H1 (cell line): ENCODE measurements around the gene INHA. TPM values are rescaled to one million over a fixed set of nuclear protein-coding genes. Genes with fewer than 3 reads are reported as not detected.

ENCODE experiments used
- CTCF ChIA-PET: fragments of 300-600 bp; sonication (Branson Sonifier 250); formaldehyde crosslinking; loops from one replicate; lab custom pipeline; 2021; ENCODE audit not compliant: partially characterized antibody; lab: Charles Lee
- POLR2A ChIA-PET: fragments of 300-600 bp; sonication (Branson Sonifier 250); formaldehyde crosslinking; loops from one replicate; lab custom pipeline; 2021; ENCODE audit warnings: inconsistent platforms; ENCODE audit not compliant: partially characterized antibody; lab: Charles Lee
- DNase-seq, 2 experiments: peaks; one replicate each; pipeline versions ENCODE4 v3.0.0 to v3.0.0-alpha.2; 2010 to 2022; ENCODE audit warnings: low spot score in 2 of 2, low read depth in 1 of 2, mixed read lengths in 1 of 2
- FAIRE-seq: peaks from 2 replicates; lab custom pipeline; 2011; peaks lifted over from hg19 to GRCh38; lab: Jason Lieb, UNC
- H2AFZ ChIP-seq: 2 replicates; pipeline ENCODE4 v1.8.1; 2012; ENCODE audit warnings: low read length, inconsistent platforms
- H2AK5ac ChIP-seq: 2 replicates; pipeline ENCODE4 v1.6.1; 2013; ENCODE audit warnings: low read depth, low read length
- H2BK120ac ChIP-seq: replicated peaks from 2 replicates; pipeline ENCODE3; 2013; ENCODE audit warnings: low read depth, low read length, inconsistent platforms
- H2BK12ac ChIP-seq: 2 replicates; pipeline ENCODE4 v1.6.1; 2013; ENCODE audit warnings: low read depth, low read length
- H2BK15ac ChIP-seq: 2 replicates; pipeline ENCODE4 v1.6.1; 2013; ENCODE audit warnings: low read length
- H2BK20ac ChIP-seq: 2 replicates; pipeline ENCODE4 v1.6.1; 2013; ENCODE audit warnings: low read length
- H2BK5ac ChIP-seq: 2 replicates; pipeline ENCODE4 v1.6.1; 2013; ENCODE audit warnings: low read depth, low read length
- H3K14ac ChIP-seq: 2 replicates; pipeline ENCODE4 v1.6.1; 2013; ENCODE audit warnings: inconsistent platforms; ENCODE audit not compliant: insufficient read length
- H3K18ac ChIP-seq: 2 replicates; pipeline ENCODE4 v1.6.1; 2013; ENCODE audit warnings: low read length; ENCODE audit errors: extremely low read depth
- H3K23ac ChIP-seq: 2 replicates; pipeline ENCODE4 v1.6.1; 2013; ENCODE audit warnings: inconsistent platforms; ENCODE audit not compliant: insufficient read length
- H3K23me2 ChIP-seq: 2 replicates; pipeline ENCODE4 v1.6.1; 2013; ENCODE audit warnings: low read depth, low read length
- H3K27ac ChIP-seq: 2 replicates; pipeline ENCODE4 v1.6.1; 2011; ENCODE audit warnings: low read depth, low read length, inconsistent platforms
- H3K27me3 ChIP-seq, 4 experiments: replicated peaks in 1 of 4; 1 replicate in 1 of 4; 2 replicates in 3 of 4; pipeline versions ENCODE4 v1.6.1 to v1.8.1; 2011 to 2013; ENCODE audit warnings: low read length in 3 of 4, mild to moderate bottlenecking in 3 of 4, inconsistent platforms in 2 of 4, mixed read lengths in 2 of 4, moderate library complexity in 1 of 4; ENCODE audit not compliant: control insufficient read depth in 3 of 4, insufficient read depth in 3 of 4; ENCODE audit errors: extremely low read depth in 1 of 4
- H3K36me3 ChIP-seq, 4 experiments: 2 replicates each; pipeline versions ENCODE4 v1.6.1 to v1.8.1; 2011 to 2013; ENCODE audit warnings: mild to moderate bottlenecking in 4 of 4, low read length in 3 of 4, moderate library complexity in 2 of 4, control low read depth in 1 of 4, inconsistent platforms in 1 of 4; ENCODE audit not compliant: insufficient read depth in 4 of 4, control insufficient read depth in 2 of 4
- H3K4ac ChIP-seq: replicated peaks from 2 replicates; pipeline ENCODE3; 2013; ENCODE audit warnings: low read length, low read depth, mixed read lengths, inconsistent platforms; ENCODE audit not compliant: insufficient read length
- H3K4me1 ChIP-seq, 4 experiments: replicated peaks in 1 of 4; 1 replicate in 1 of 4; 2 replicates in 3 of 4; pipeline versions ENCODE4 v1.6.1 to v1.8.1; 2011 to 2013; ENCODE audit warnings: low read length in 3 of 4, inconsistent platforms in 2 of 4, mixed read lengths in 1 of 4; ENCODE audit not compliant: insufficient read depth in 4 of 4, control insufficient read depth in 3 of 4
- H3K4me2 ChIP-seq, 2 experiments: 2 replicates each; pipeline versions ENCODE4 v1.6.1 to v1.8.1; 2011 to 2013; ENCODE audit warnings: low read depth in 2 of 2, low read length in 2 of 2, control low read depth in 1 of 2, inconsistent platforms in 1 of 2, mild to moderate bottlenecking in 1 of 2; ENCODE audit not compliant: insufficient read depth in 1 of 2
- H3K4me3 ChIP-seq, 4 experiments: fragments of 200-600, 300-600 bp in 1 of 4; sonication (generic), shearing (Covaris generic), sonication (Bioruptor Twin) in 1 of 4; 2 replicates each; pipeline versions ENCODE4 v1.5.1 to v1.8.1; 2011 to 2016; ENCODE audit warnings: low read length in 4 of 4, low read depth in 3 of 4, control low read depth in 2 of 4, inconsistent platforms in 2 of 4, mild to moderate bottlenecking in 2 of 4, mixed read lengths in 1 of 4, moderate library complexity in 1 of 4; ENCODE audit not compliant: insufficient read depth in 2 of 4; ENCODE audit errors: extremely low read depth in 1 of 4
- H3K56ac ChIP-seq: replicated peaks from 2 replicates; pipeline ENCODE3; 2013; ENCODE audit warnings: low read depth, mild to moderate bottlenecking, mixed read lengths, low read length, inconsistent platforms; ENCODE audit not compliant: insufficient read length
- H3K79me1 ChIP-seq: 2 replicates; pipeline ENCODE4 v1.6.1; 2013; ENCODE audit warnings: low read depth, low read length, control low read depth
- H3K79me2 ChIP-seq, 2 experiments: 2 replicates each; pipeline versions ENCODE4 v1.6.1 to v1.8.1; 2012 to 2013; ENCODE audit warnings: low read length in 2 of 2, mild to moderate bottlenecking in 2 of 2, inconsistent platforms in 1 of 2; ENCODE audit not compliant: insufficient read depth in 2 of 2, control insufficient read depth in 1 of 2
- H3K9ac ChIP-seq, 4 experiments: replicated peaks in 1 of 4; 1 replicate in 1 of 4; 2 replicates in 3 of 4; pipeline versions ENCODE4 v1.6.1 to v1.8.1; 2011 to 2013; ENCODE audit warnings: low read depth in 3 of 4, low read length in 3 of 4, control low read depth in 2 of 4, mild to moderate bottlenecking in 2 of 4, moderate library complexity in 2 of 4, inconsistent platforms in 1 of 4; ENCODE audit errors: extremely low read depth in 1 of 4
- H3K9me3 ChIP-seq, 2 experiments: 2 replicates each; pipeline versions ENCODE4 v1.6.1 to v1.8.1; 2012 to 2013; ENCODE audit warnings: mild to moderate bottlenecking in 2 of 2, moderate library complexity in 2 of 2, control low read depth in 1 of 2, inconsistent platforms in 1 of 2, low read depth in 1 of 2, low read length in 1 of 2, mixed read lengths in 1 of 2; ENCODE audit not compliant: insufficient read depth in 2 of 2
- H4K20me1 ChIP-seq, 2 experiments: replicated peaks in 1 of 2; 2 replicates each; pipeline versions ENCODE3 to v1.8.1; 2011 to 2013; ENCODE audit warnings: inconsistent platforms in 2 of 2, low read length in 2 of 2, mild to moderate bottlenecking in 1 of 2; ENCODE audit not compliant: insufficient read depth in 2 of 2, control insufficient read depth in 1 of 2
- H4K5ac ChIP-seq: 2 replicates; pipeline ENCODE4 v1.6.1; 2013; ENCODE audit warnings: low read length, low read depth, mixed read lengths, inconsistent platforms; ENCODE audit not compliant: insufficient read length
- H4K8ac ChIP-seq: 2 replicates; pipeline ENCODE4 v1.8.0; 2013; ENCODE audit warnings: mild to moderate bottlenecking, moderate library complexity, low read length, inconsistent platforms; ENCODE audit not compliant: insufficient read depth; ENCODE audit errors: extremely low read depth
- H4K91ac ChIP-seq: replicated peaks from 2 replicates; pipeline ENCODE3; 2013; ENCODE audit warnings: low read length, mixed read lengths, inconsistent platforms; ENCODE audit not compliant: insufficient read length
- CBX5 ChIP-seq: fragments of 300-800, 300-1000 bp; sonication (generic); IDR thresholded peaks from 2 replicates; pipeline ENCODE4 v1.7.1; 2016; ENCODE audit warnings: antibody characterized with exemption, low read length, low read depth
- FOSL1 ChIP-seq: IDR thresholded peaks from 2 replicates; pipeline ENCODE4 v1.6.1; 2011; ENCODE audit warnings: mild to moderate bottlenecking, low read depth, low read length, moderate library complexity; ENCODE audit not compliant: insufficient read depth
- MAX ChIP-seq: IDR thresholded peaks from 2 replicates; pipeline ENCODE4 v1.6.1; 2012; ENCODE audit warnings: inconsistent platforms
- PHF8 ChIP-seq: fragments of 200-600 bp; sonication (generic); conservative IDR thresholded peaks from 2 replicates; pipeline ENCODE4 v1.7.1; 2012; ENCODE audit warnings: low read depth, mild to moderate bottlenecking, inconsistent platforms, low read length, moderate library complexity
- POLR2AphosphoS5 ChIP-seq: IDR thresholded peaks from 2 replicates; pipeline ENCODE4 v1.6.1; 2011; ENCODE audit warnings: low read depth, low read length
- POU5F1 ChIP-seq: IDR thresholded peaks from 2 replicates; pipeline ENCODE4 v1.6.1; 2011; ENCODE audit warnings: low read depth, mild to moderate bottlenecking, low read length, moderate library complexity
- RAD21 ChIP-seq, 2 experiments: IDR thresholded peaks in 1 of 2; conservative IDR thresholded peaks in 1 of 2; 2 replicates each; pipeline ENCODE4 v1.6.1; 2011; ENCODE audit warnings: low read depth in 2 of 2, low read length in 2 of 2, improper control_type of control experiment in 1 of 2, inconsistent platforms in 1 of 2, mild to moderate bottlenecking in 1 of 2, moderate library complexity in 1 of 2
- WGBS, 2 experiments: shearing (Covaris generic) in 1 of 2; methylation state at CpG; one replicate each; pipeline versions ENCODE4 v1.1.6 to v1.1.7; 2013 to 2015; ENCODE audit warnings: low lambda C conversion rate in 2 of 2, mixed read lengths in 2 of 2, inconsistent platforms in 1 of 2, low coverage in 1 of 2, missing lambda C conversion rate in 1 of 2; ENCODE audit not compliant: insufficient replicate concordance in 2 of 2, insufficient coverage in 1 of 2, insufficient read length in 1 of 2; ENCODE audit errors: extremely low coverage in 1 of 2, missing lambda C conversion rate in 1 of 2; 5-methylcytosine and 5-hydroxymethylcytosine counted together
- polyA plus RNA-seq, 7 experiments: library from polyadenylated mRNA; depleted of rRNA in 3 of 7; stranded (reverse) in 5 of 7; unstranded in 2 of 7; fragments of >200 nt in 5 of 7; fragments of 200-250 nt in 2 of 7; gene quantifications; 1 replicate in 5 of 7; 2 replicates in 1 of 7; 4 replicates in 1 of 7; pipeline versions ENCODE4 v1.2.1 to v1.2.3, GENCODE V29; 2011 to 2013; ENCODE audit warnings: missing spikeins in 2 of 7, mixed read lengths in 2 of 7
- total RNA-seq: library from RNA; stranded (reverse); fragmentation: NEBNext Ultra II Directional; extraction: Animal tissue kit (Norgen Biotek cat#: 25700); gene quantifications from 2 replicates; pipeline ENCODE4 v1.2.1, GENCODE V29; 2021

Gene INHA
- total and polyA plus RNA-seq, 2 of the 8 experiments (the other 6 are each of a cell fraction or from before 2014, with no cell fraction given) = 0.65 to 2.7 TPM

- H2BK15ac ChIP-seq = peak overlapping the region; percentile 83; the same call in 1 of the 2 replicates
- POLR2A ChIA-PET = interaction anchor here (0.6 to 17.5 kb wide), 17 partner anchors 9 to 139 kb away, joined by 3 to 293 read pairs (median 5); partner anchors contain the start of genes CHPF, INHA, OBSL1 and STK11IP
- no peak for FAIRE-seq
Observed at GRCh38 chr2:219562049-219563020, 9.8 kb upstream of the INHA start.

More at GRCh38 chr2:219562049-219563020, 9.8 kb upstream of the INHA start:
- peaks cover 0 to 4% of the 10 kb centered on the region in 2 experiments; a peak in 1 of 4 replicates for H3K79me2 ChIP-seq
- peak overlapping the region; percentile 41 for H3K4ac ChIP-seq
- H3K27me3 ChIP-seq = no peaks in the 10 kb centered on the region
- no peak for TF ChIP-seq PHF8
- TF ChIP-seq CBX5 = no peak
- TF ChIP-seq FOSL1 = no peak
- no peak for TF ChIP-seq RAD21 (IDR thresholded peaks at IDR 0.05 in 1 of 2, conservative IDR thresholded peaks at IDR 0.05 in 1 of 2; ENCODE audit: low read depth in 2 of 2, low read length in 2 of 2)
- peak; percentile 24; the same call in 1 of the 2 replicates for TF ChIP-seq MAX
- TF ChIP-seq POLR2AphosphoS5 = peak; percentile 33; the same call in 1 of the 2 replicates
- no peak for TF ChIP-seq POU5F1
- H2AK5ac ChIP-seq = peak overlapping the region; percentile 92
- H3K36me3 ChIP-seq = peaks cover 0 to 41% (median 11%) of the 10 kb centered on the region in 4 experiments; a peak in 6 of 8 replicates
- H3K27ac ChIP-seq = no peak overlapping the region
- peak overlapping the region; percentile 64; the same call in 1 of the 2 replicates for H2BK20ac ChIP-seq
- H3K14ac ChIP-seq = no peak overlapping the region
- no peak overlapping the region for H4K91ac ChIP-seq
- H3K4me2 ChIP-seq = peak overlapping the region in 1 of 2 experiments; percentile 14; a peak in 2 of 4 replicates
- peak overlapping the region; percentile 100 for H2BK12ac ChIP-seq
- H2BK5ac ChIP-seq = peak overlapping the region; percentile 97
- no peak overlapping the region for H3K23ac ChIP-seq
- no peak overlapping the region for H2BK120ac ChIP-seq
- H3K4me1 ChIP-seq = peaks cover 6 to 60% (median 49%) of the 10 kb centered on the region in 4 experiments
- 0 out of 2 replicates have a peak, but pooled peaks cover 2% of the 10 kb centered on the region for H3K79me1 ChIP-seq
- H3K9me3 ChIP-seq = no peaks in the 10 kb centered on the region; a peak in 1 of 4 replicates
- peak overlapping the region; percentile 43; the same call in 1 of the 2 replicates for H3K18ac ChIP-seq
- CTCF ChIA-PET = interaction anchor here (1.0 to 19.7 kb wide), 14 partner anchors 12 to 158 kb away, joined by 3 to 293 read pairs (median 24); partner anchors contain the start of genes CHPF, STK11IP and TMEM198
- H3K4me3 ChIP-seq = no peak overlapping the region
- WGBS, 2 experiments = 84% methylated on average over 29 of the region's 35 CpGs; no CpG with 5 or more reads in 1 of the 2 experiments
- H3K9ac ChIP-seq = no peak overlapping the region
- H4K8ac ChIP-seq = peak overlapping the region; percentile 73; the same call in 1 of the 2 replicates
- peak overlapping the region; percentile 7 for H3K56ac ChIP-seq
- no peaks in the 10 kb centered on the region for H4K20me1 ChIP-seq
- H2AFZ ChIP-seq = no peak overlapping the region
- H3K23me2 ChIP-seq = no peaks in the 10 kb centered on the region
- DNase-seq = no peak
- H4K5ac ChIP-seq = no peak overlapping the region
